ENCODE data around the gene HOXA9.

HOXA9 gene

GRCh38 chr7:27141137-27141922 lies 24.0 kb downstream of the HOXA9 start:
- DNase-seq = no peak

DNA sequence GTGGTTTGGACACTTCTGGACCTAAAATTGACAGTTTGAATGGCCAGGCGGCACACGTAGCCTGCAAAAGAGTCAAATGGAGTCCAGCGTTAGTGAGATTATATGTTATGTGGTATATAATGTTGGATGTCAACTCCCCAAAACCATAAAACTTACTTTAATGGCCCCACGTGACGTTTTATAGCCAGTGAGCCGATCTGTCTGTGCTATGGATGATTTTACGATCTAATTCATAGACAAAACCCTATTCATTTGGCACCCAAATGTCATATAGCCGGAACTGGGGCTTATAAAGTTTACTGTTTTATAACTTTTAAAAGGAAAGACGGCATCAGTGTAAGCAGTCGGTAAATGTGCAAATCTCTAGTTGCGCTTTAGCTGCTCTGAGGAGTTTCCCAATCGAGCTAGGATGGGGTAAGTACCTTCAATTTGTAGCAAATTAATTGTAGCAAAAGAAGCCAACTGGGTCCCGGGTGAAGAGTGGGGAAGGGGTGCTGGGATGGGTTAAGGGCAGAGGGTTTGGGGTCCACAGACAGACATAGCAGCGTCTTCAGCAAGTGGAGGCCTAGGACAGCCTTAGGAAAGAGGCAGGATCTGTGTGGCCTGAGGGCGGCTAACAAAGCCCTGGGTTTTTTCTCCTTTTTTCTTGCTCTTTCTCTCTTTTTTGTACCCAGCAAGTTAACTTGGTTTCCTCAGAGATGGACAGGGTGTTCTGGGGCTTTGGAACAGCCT lies 25.0 kb downstream of the HOXA9 start:
- no peak for DNase-seq

GRCh38 chr7:27139334-27140125 lies 25.8 kb downstream of the HOXA9 start:
- DNase-seq = no peak

DNA sequence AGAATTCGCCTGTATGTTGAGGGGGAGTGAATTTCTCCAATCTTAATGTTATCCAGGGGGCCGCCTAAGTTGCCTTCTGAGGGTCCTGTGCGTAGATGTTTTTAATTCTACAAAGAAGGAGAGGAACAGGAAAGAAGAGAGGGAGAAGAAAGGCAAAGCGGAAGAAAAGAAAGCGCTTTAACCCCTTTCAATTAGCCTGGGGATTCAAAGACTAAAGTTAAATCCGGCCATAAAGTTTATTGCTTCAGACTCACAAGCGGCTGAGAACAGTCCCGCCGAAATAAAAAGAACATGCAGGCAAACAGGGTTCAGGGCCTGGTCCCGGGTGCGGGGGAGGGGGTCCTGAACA lies 26.4 kb downstream of the HOXA9 start:
- no peak for DNase-seq

GRCh38 chr7:27138472-27138871 lies 26.9 kb downstream of the HOXA9 start:
- no peak for DNase-seq

GRCh38 chr7:27137640-27138315 lies 27.6 kb downstream of the HOXA9 start:
- no peak for DNase-seq

GRCh38 chr7:27134392-27134791 lies 30.9 kb downstream of the HOXA9 start:
- DNase-seq = no peak

DNA sequence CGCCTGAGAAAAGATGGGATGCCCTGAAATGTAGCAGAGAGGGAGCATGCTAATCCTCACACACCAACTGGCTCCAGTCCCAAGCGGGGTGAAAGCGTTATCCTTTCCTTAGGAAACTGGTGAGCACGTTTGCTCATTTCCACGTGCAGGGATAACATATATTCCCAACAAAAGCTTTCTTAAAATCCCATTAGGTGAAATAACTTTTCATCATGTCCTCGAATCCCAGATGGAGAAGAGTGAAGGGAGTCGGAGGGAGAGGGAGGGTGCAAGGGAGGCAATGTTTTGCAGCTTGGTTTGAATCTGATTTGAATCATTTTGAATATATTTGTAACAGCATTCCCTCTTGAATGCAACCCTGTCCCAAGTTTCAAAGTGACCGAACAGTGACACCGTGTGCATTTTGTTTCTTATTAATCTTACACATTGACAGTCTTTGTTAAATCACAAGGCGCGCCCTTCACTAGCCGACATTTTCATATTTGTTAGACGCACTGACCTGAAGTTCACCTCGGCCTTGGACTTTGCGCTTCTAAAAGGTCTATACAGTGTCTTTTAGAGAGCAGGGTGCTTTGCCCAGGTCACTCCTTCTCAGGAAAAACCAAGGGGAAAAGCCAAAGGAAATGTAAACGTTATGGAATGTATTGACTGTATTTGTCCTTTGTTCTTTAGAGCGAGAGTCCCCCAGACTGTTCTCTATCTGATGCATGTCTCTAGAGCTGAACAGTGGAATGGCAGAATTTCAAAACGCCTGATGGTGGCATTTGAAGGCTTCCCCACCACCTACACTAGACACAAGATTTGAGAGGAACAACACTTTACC lies 31.7 kb downstream of the HOXA9 start:
- no peak for DNase-seq

DNA sequence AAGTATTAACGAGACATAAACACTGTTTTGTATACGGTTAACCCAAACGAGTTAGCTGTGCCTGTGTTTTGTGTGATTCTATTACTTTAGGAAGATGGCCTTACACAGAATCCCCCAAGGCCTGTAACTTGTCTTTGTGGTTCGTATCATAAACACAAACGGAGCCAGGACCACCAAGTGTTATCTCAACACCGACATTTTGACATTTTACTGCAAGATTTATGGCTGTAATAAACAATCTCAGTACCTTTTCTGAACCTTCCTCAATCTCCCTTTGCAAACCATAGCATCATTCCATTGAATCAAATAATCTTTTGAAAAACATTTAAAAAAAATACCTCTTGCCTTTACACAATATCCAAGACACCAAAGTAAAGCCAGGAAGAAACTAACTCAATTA lies 32.4 kb downstream of the HOXA9 start:
- no peak for DNase-seq

GRCh38 chr7:27132214-27132613 lies 33.1 kb downstream of the HOXA9 start:
- no peak for DNase-seq

- DNase-seq = no peak
Measured at GRCh38 chr7:27131390-27131819, 33.9 kb downstream of the HOXA9 start.

DNA sequence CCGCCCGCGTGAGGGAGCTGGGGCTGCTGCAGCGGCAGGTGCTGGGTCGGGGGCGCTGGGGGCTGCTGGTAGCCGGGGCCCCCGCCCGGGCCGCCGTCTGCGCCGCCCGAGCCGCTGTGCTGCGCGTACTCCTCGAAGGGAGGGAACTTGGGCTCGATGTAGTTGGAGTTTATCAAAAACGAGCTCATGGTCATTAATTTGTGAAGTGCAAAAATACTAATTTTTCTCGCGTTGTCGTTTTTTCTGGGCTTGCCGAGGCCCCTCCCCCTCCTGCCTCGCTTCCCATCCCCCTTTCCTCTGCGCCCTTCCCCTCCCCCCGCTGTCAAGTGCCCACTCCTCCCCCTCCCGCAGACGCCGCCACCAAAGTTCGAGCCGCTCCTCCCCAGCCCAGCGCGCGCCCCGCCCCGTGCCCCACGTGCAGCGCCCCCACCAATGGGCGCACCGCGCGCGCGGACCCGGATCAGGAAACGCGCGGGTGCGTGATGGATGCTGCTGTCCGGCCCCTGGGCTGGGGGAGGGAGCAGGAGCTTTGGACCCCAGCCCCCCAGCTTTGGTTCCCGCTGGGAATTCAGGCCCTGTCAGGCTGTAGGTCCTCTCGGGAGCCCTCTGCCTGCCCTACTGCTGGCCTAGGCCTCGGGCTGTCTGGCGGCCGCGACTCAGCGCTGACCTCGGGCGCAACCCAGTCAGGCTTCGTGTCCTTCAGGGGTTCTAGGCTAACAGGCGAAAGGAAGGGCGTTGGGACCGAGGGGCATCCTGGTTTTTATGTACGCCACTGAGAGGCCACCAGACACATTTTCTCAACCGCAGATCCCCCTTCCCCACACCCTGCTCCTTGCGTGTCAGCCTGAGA lies 34.6 kb downstream of the HOXA9 start, which contains the start of gene HOXA4:
HOXA4 (minus strand) TSS at position 218 of the 850 bp plus-strand sequence; CDS start at position 194, 24 bp downstream.
- peak; percentile 89 for DNase-seq

DNA sequence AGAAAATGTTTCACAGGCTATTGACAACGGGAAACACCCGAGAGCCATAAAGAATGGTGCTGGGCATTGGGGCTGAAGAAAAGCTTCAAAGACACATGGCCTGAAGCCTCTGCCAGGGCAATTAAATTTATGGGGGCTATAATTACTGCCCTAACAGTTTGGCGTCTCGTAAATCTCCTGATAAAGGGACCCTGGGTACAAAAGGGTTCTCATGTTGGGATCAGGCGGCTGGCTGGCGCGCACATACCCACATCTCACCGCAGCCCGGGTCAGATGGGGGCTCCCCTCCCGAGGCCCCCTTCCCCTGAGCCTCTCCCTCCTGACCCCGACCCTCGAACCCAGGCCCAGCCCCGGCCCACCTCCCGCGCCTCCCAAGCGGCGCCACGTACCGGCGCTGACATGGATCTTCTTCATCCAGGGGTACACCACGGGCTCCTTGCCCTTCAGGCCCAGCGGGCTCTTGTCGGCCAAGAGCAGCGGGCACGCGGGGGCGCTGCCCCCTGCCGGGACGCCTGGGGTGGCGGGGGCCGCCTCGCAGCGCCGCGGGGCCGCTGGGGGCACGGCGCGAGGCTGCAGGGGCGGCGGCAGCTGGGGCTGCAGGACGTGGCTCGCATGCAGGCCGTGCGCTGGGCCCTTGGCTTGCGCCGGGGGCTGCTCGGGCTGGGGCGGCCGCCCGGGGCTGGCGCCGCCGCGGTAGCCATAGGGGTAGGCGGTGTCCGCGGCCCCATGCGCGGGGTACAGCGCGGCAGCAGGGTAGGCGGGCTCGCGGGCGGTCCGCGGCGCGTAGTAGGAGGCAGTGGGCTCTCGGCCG lies 35.4 kb downstream of the HOXA9 start:
- DNase-seq = no peak

DNA sequence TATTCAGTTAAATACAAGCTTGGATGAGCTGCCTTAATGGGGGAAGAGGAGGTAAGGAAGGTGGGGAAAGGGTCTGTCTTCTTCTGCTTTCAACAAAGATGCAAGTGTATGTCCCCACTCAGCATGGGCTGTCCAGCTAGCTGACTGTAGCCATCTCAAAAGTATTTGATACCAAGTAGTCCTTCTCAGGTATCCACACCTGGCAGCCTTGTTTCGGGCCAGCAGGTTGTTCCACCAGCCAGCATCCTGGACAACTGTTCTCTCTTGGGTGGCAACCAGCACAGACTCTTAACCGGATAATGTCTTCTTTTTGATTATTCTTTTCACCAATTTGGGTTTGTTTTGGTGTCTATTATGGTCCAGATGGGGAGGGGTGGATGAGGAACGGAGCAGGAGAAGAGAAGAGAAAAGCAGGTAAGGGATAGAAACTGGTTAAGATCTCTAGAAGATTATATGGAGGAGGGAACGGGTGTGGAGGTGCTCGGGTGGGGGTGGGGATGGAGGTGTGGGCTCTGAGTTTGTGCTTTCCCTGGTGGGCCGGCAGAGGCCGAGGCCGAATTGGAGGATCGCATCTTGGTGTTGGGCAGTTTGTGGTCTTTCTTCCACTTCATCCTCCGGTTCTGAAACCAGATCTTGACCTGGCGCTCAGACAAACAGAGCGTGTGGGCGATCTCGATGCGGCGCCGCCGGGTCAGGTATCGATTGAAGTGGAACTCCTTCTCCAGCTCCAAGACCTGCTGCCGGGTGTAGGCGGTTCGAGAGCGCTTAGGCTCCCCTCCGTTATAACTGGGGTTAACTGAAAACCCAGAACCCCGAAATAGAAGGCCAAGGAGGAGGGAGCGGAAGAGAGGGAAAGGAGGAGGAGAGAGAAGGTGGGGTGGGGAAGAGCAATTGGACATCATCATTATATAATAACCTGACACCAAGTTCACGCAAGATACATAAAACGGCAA lies 36.3 kb downstream of the HOXA9 start:
- DNase-seq = no peak

DNA sequence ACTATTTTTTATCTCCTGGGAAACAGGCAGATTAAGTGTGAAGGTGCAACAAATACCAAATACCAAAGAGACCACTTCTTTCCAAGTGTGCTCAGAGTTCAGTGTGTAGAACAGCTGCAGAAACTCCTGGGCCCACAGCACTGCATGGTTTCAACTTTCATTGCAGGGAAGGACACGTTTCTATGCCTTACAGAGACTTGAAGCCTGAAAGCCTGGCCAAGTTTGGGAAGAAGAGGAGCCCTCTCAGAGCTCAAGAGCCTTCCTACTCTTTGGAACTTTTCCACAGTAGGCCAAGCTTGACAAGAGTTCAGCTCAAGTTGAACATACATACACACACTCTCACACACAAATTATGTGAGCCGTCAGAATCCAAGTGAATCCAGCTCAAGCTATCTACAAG lies 37.3 kb downstream of the HOXA9 start:
- no peak for DNase-seq

DNA sequence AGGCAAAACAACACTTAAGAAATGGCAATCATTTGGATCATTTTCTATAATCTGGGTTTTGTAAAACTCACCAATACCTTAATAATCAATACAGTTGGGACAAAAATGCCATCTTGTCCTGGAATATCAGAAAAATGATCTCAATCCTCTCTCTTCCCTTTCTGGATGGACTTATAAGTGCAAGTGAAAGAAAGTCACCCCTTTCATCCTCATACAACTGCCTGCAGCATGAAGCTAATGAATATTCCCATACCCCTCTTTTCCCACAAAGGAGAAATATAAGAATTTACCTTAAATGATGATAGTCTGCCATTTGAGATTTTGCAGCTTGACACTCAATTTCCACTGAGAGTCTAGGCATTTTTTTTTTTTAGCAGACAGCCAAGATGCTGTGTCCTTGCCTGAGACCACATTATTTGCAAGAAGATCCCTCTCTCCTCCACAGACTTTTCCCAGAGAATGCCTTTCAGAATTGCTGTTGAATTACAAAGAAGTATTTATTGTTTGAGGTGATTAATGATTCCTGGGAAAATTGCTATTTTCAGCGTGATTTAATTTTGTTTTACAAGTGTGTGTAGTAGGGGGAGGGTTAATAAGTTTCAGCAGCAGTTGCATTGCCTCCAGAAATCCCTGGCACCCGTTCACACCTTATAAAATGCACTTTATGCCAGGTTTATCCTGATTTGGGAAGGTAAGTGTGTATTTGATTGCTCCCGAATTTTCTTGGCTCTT lies 38.6 kb downstream of the HOXA9 start:
- DNase-seq = no peak

DNA sequence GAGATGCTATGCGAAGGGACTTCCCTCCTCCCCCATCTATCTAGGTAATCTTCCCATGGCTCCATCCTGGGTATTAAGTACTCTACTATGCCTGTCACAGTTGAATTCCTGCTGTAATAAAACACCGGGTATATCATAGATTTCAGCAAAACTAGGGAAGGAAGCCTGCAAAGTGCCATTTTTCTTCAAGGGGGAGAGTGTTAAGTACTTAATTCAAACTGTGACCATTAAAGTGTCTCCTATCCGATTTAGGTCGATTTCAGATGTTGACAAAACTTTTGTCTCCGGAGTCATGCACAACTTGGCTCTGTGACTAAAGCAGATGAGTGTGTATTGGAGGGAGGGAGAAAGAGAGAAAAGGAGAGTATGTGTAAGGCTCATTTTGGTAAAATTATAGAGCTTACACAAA lies 39.3 kb downstream of the HOXA9 start:
- DNase-seq = no peak
